ENCODE results near the gene LDHD.

DNA sequence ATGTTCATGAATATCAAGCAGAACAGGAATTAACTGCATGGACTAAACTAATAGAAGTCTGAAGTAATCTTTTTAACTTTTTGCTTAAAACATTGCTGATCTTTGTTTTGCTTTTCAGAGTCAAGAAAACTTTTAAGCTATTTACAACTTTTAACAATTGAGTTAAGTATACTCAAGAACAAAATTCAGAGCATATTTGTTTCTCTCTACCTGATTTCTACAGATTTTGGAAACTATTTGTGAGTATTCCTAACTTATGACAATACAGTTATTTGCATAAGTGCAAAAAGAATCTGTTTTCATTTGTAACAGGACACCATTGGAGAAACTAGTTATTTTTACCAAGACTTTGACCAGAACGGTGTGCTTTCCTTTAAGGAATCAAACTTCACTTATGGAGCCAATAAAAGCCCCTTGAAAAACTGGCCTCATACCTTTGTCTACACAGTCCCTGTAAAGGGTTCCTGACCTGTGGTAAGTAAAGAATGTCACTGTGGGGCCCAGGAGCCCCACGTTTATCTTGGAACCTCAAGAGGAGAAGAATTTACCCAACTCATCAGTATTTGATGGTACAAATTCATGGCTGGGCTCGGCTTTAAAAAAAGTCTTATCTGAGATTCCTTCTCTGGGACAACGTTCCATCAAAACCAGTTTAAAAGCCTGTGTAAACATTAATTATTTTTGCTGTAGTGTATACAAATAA is 11.3 kb upstream of the LDHD start:
- TF ChIP-seq EZH2phosphoT487 (IDR thresholded peaks at IDR 0.05; ENCODE audit: insufficient read depth, low read depth) (no peak), EZH2 (IDR thresholded peaks at IDR 0.05; ENCODE audit: insufficient read depth, poor library complexity, severe bottlenecking) (no peak)

Measured in GM23248 (cell line).